NCI-H2196 treated with DMSO at 0.1 percent for 48 hours (cell line): Measurements from ENCODE around the gene CXXC5.
A peak's percentile ranks its signal among the peaks of the same experiment; 100 is the strongest.
"Not testable (repeated sequence)": the region's sequence is repeated elsewhere in the genome, so short reads cannot be mapped to it uniquely, and the experiment has no call there.

ENCODE experiments used
- DNase-seq: peaks from one replicate; lab custom pipeline; 2025; ENCODE audit not compliant: unreplicated experiment; lab: John Stamatoyannopoulos, UW

CXXC5 gene

GRCh38 chr5:139708877-139709581, 60.9 kb downstream of the CXXC5 start:
- DNase-seq: peak; percentile 91

GRCh38 chr5:139709582-139710318, 61.6 kb downstream of the CXXC5 start:
- DNase-seq: no peak

- peak; percentile 45 for DNase-seq
Measured at GRCh38 chr5:139710319-139711066, 62.3 kb downstream of the CXXC5 start.

- peak; percentile 43 for DNase-seq
Measured at GRCh38 chr5:139711067-139711905, 63.1 kb downstream of the CXXC5 start.

GRCh38 chr5:139711906-139712224, 63.7 kb downstream of the CXXC5 start:
- no peak for DNase-seq

DNA sequence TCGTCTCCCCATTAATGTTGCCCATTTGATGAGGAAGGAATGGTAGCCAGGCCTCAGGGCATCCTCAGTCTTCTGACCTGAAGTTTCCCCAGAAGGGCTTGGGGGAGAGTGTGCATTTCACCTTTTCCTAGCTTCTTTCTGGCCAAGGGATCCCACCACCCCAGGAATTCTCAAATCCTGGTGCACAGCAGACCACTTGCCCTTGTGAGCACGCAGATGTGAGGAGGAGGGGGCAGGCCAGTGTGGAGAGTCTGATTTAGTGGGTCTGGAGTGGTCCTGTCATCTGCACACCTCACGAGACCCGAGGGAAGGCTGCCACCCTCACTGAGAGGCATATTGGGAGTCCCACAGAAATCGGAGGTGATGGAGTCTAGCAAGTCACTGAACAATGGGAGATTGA, 64.3 kb downstream of the CXXC5 start:
- DNase-seq: no peak

- not testable (repeated sequence) for DNase-seq
Measured at GRCh38 chr5:139713898-139714297, 65.7 kb downstream of the CXXC5 start.

- no peak for DNase-seq
Measured at GRCh38 chr5:139717221-139717620, 69.1 kb downstream of the CXXC5 start.

DNA sequence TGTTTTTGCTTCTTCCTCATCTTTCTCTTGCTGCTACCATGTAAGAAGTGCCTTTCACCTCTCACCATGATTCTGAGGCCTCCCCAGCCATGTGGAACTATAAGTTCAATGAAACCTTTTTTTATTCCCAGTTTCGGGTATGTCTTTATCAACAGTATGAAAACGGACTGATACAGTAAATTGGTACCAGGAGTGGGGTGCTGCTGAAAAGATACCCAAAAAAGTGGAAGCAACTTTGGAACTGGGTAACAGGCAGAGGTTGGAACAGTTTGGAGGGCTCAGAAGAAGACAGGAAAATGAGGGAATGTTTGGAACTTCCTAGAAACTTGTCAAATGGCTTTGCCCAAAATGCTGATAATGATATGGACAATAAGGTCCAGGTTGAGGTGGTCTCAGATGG, 70.3 kb downstream of the CXXC5 start:
- not testable (repeated sequence) for DNase-seq

- not testable (repeated sequence) for DNase-seq
Measured at GRCh38 chr5:139719970-139720369, 71.8 kb downstream of the CXXC5 start.

- no peak for DNase-seq
Measured at GRCh38 chr5:139723986-139724587, 75.9 kb downstream of the CXXC5 start.

- peak; percentile 22 for DNase-seq
Measured at GRCh38 chr5:139725073-139725830, 77.1 kb downstream of the CXXC5 start.

GRCh38 chr5:139726248-139726647, 78.1 kb downstream of the CXXC5 start:
- DNase-seq: no peak

- DNase-seq: not testable (repeated sequence)
Measured at GRCh38 chr5:139727615-139728014, 79.5 kb downstream of the CXXC5 start.

GRCh38 chr5:139731281-139731680, 83.1 kb downstream of the CXXC5 start:
- DNase-seq: no peak

DNA sequence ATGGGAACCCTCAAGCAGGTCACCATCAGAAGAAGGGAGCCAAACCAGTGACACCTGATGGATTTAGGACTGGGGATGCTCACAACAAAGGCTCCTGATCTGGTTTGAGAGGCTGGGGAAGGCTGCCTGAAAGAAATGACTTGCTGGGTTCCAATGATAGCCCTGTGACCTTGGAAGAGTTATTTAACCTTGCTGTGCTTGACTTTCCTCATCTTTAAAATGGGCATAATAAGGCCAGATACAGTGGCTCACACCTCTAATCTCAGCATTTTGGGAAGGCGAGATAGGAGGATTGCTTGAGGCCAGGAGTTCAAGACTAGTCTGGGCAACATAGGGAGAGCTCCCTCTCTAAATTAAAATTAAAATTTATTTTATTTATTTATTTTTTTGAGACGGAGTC, 83.9 kb downstream of the CXXC5 start:
- no peak for DNase-seq

DNA sequence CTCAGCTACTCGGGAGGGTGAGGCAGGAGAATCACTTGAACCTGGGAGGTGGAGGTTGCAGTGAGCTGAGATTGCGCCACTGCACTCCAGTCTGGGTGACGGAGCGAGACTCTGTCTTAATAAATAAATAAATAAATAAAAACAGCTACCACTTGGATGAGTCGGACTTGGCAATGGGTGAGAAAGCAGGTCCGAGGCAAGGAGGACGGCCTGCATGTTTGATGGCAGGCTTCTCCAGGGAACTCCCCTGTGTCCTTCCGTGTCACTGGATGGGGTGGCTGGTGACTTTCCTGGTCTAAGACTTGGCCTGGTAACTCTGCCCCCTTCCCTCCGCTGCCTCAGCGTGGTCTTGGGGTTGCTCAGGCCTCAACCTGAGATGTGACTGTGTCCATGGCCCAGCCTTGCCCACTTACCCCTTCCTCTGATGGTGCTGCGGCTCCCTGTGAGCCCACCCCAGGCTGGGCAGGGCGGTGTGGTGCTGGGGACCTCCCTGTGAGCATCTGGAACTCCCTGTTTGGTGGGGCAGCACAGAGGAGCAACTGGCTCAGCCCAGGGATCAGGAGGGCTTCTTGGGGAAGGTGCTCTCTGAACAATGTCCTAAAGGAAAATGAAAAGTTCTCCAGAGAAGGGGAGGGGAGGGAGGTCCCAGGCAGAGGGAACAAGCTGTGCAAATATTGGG, 85.0 kb downstream of the CXXC5 start:
- no peak for DNase-seq
